ENCODE results near the gene CREB3.

Gene CREB3

DNA sequence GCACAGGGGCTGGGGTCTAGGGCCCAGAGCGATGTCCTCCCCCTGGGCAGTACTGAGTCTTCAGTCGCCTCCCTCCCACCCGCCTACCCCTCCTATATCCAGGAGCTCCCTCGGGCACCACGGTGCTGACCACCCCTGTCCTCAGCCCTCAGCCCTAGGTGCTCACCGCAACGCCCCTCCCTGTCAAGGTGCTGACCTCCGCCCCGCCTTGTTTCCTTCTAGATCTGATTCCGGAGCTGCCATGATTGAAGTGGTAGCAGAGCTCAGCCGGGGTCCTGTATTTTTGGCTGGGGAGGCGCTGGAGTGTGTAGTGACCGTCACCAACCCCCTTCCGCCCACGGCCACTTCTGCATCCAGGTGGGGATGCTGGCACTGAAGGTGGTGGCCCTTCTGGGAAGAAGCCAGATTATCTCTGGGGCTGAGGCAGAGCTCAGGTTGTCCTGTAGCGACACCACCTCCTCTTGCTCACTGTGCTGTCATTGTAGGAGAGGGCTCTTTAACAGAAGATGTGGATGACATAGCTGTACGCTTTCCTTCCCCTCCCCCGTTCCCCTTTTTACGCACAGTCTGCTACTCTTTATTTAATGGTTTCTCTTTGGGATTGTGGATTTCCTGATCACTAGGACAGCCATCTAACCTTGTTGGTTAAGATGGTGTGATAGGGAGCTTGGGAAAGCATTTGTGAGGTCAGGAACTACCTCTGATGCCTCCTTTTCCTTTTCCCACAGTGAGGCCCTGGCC, 17.2 kb downstream of the CREB3 start:
- FAIRE-seq (peak; percentile 89), DNase-seq (ENCODE audit: insufficient read length, low spot score) (peak; percentile 25)
- no peak for TF ChIP-seq POU2F2 (IDR thresholded peaks at IDR 0.05; ENCODE audit: low read depth, low read length)
- 0 out of 2 replicates have a peak, but pooled peaks have one; percentile 25 for TF ChIP-seq SPI1 (IDR thresholded peaks at IDR 0.05; ENCODE audit: low read depth, low read length)

GRCh38 chr9:35750256-35750531, 17.7 kb downstream of the CREB3 start:
- DNase-seq (ENCODE audit: insufficient read length, low spot score) (no peak), FAIRE-seq (no peak)
- TF ChIP-seq PAX5 (IDR thresholded peaks at IDR 0.05; ENCODE audit: insufficient read depth, low read length, severe bottlenecking) (no peak), SPI1 (IDR thresholded peaks at IDR 0.05; ENCODE audit: low read depth, low read length) (no peak), POLR2A (IDR thresholded peaks at IDR 0.05; ENCODE audit: low read depth, low read length) (no peak), TAF1 (IDR thresholded peaks at IDR 0.05; ENCODE audit: low read depth, low read length) (no peak), POLR2AphosphoS5 (IDR thresholded peaks at IDR 0.05; ENCODE audit: low read depth, low read length) (no peak), POU2F2 (IDR thresholded peaks at IDR 0.05; ENCODE audit: low read depth, low read length) (no peak)

DNA sequence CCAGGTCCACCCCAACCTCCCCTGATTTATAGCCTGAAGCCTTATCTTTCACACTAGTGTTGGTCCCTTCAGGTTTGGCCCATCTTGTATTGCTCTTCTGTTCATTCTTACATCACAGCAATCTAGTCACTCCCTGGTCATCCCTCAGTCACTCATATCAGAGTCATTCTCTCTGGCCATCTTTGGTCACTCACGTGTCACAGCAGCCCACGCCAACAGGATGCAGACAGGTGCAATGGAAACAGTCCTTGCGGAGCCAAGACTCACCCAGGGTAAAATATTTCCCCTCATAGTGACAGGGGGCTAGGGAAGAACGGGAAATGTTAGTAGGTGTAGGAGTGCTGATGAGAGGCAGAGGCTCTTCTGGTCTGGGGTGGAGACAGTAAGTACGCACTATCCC, 21.0 kb downstream of the CREB3 start:
- no peak for TF ChIP-seq POLR2AphosphoS5 (IDR thresholded peaks at IDR 0.05; ENCODE audit: low read depth, low read length)
- no peak for TF ChIP-seq TAF1 (IDR thresholded peaks at IDR 0.05; ENCODE audit: low read depth, low read length)
- no peak for TF ChIP-seq SPI1 (IDR thresholded peaks at IDR 0.05; ENCODE audit: low read depth, low read length)
- TF ChIP-seq POU2F2 (IDR thresholded peaks at IDR 0.05; ENCODE audit: low read depth, low read length) = no peak
- no peak for TF ChIP-seq PAX5 (IDR thresholded peaks at IDR 0.05; ENCODE audit: insufficient read depth, low read length, severe bottlenecking)
- no peak for TF ChIP-seq POLR2A (IDR thresholded peaks at IDR 0.05; ENCODE audit: low read depth, low read length)
- FAIRE-seq (no peak), DNase-seq (ENCODE audit: insufficient read length, low spot score) (no peak)

- FAIRE-seq (no peak), DNase-seq (ENCODE audit: insufficient read length, low spot score) (no peak)
- TF ChIP-seq PAX5 (IDR thresholded peaks at IDR 0.05; ENCODE audit: insufficient read depth, low read length, severe bottlenecking) (no peak), SPI1 (IDR thresholded peaks at IDR 0.05; ENCODE audit: low read depth, low read length) (no peak), TAF1 (IDR thresholded peaks at IDR 0.05; ENCODE audit: low read depth, low read length) (no peak), POLR2A (IDR thresholded peaks at IDR 0.05; ENCODE audit: low read depth, low read length) (no peak), POU2F2 (IDR thresholded peaks at IDR 0.05; ENCODE audit: low read depth, low read length) (no peak), POLR2AphosphoS5 (IDR thresholded peaks at IDR 0.05; ENCODE audit: low read depth, low read length) (no peak)
Observed at GRCh38 chr9:35754264-35754663, 21.8 kb downstream of the CREB3 start, which contains the start of gene MSMP. TSS of gene MSMP (minus strand) at chr9:35754276. CDS start at chr9:35754129, 147 bp downstream.

GRCh38 chr9:35755071-35755470, 22.6 kb downstream of the CREB3 start:
- no peak for DNase-seq (ENCODE audit: insufficient read length, low spot score)
- FAIRE-seq = no peak

GRCh38 chr9:35756275-35757225, 24.1 kb downstream of the CREB3 start:
- TF ChIP-seq POLR2A (IDR thresholded peaks at IDR 0.05; ENCODE audit: low read depth, low read length) (no peak; the same call in 1 of the 2 replicates), SPI1 (IDR thresholded peaks at IDR 0.05; ENCODE audit: low read depth, low read length) (peak; percentile 88), POU2F2 (IDR thresholded peaks at IDR 0.05; ENCODE audit: low read depth, low read length) (no peak), PAX5 (IDR thresholded peaks at IDR 0.05; ENCODE audit: insufficient read depth, low read length, severe bottlenecking) (no peak), TAF1 (IDR thresholded peaks at IDR 0.05; ENCODE audit: low read depth, low read length) (no peak), POLR2AphosphoS5 (IDR thresholded peaks at IDR 0.05; ENCODE audit: low read depth, low read length) (no peak)
- no peak for FAIRE-seq
- peak; percentile 62 for DNase-seq (ENCODE audit: insufficient read length, low spot score)

More at GRCh38 chr9:35755071-35755470, 22.6 kb downstream of the CREB3 start:
- no peak for TF ChIP-seq POLR2AphosphoS5 (IDR thresholded peaks at IDR 0.05; ENCODE audit: low read depth, low read length)

DNA sequence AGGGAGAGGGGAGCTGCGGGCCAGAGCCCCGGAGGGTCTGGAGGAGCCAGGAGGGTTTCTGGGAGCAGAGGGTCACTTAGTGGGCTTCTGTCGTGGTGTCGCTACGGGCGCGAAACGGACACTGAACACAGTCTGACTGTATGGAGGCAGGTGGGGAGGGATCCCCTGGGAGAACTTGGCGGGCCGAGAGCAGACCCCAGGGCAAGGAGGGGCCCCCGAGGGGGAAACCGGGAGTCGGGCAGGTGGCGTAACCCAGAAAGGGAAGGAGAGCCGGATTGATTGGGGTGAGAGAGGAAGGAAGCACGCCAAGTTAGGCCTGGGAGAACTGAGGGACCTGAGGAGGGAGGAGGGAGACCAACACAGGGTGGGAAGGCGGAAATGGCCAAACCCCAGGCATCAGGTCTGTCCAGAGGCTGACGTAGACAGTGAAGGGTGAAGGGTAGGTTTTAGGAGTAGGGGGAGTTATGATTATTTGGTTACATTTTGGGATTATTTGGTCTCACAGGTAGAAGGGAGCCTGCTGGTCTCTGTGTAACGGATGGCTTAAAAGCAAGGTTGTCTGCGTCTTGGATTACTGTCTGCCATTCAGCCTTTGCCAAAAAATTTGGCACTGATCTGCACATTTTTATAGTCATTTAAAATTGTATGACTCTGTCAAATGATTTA, 24.9 kb downstream of the CREB3 start:
- peak; percentile 59 for TF ChIP-seq POLR2A (IDR thresholded peaks at IDR 0.05; ENCODE audit: low read depth, low read length)
- 0 out of 2 replicates have a peak, but pooled peaks have one; percentile 7 for TF ChIP-seq SPI1 (IDR thresholded peaks at IDR 0.05; ENCODE audit: low read depth, low read length)
- TF ChIP-seq POU2F2 (IDR thresholded peaks at IDR 0.05; ENCODE audit: low read depth, low read length) = no peak
- TF ChIP-seq POLR2AphosphoS5 (IDR thresholded peaks at IDR 0.05; ENCODE audit: low read depth, low read length) = peak; percentile 58; the same call in 1 of the 2 replicates
- peak; percentile 87 for FAIRE-seq

DNA sequence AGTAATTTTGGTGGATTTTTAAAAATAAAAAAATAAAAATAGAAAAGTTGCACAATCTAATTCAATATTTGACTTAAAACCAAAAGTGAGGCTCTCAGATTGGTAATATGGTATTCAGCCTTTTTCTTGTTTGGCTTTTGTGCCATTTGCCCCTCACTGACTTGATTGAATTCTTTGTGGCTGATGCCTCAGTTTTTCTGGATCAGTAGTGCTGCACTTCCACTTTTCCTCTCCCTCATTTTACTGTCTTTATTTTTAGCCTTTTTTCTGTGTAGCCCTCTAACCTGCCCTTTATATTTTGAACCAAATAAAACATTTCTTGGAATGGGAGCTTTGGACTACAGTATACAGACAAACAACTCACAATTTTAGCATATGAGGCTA, 25.4 kb downstream of the CREB3 start:
- no peak for DNase-seq (ENCODE audit: insufficient read length, low spot score)
- no peak for FAIRE-seq
- no peak for TF ChIP-seq TAF1 (IDR thresholded peaks at IDR 0.05; ENCODE audit: low read depth, low read length)
- TF ChIP-seq POU2F2 (IDR thresholded peaks at IDR 0.05; ENCODE audit: low read depth, low read length) = no peak
- TF ChIP-seq POLR2A (IDR thresholded peaks at IDR 0.05; ENCODE audit: low read depth, low read length) = no peak
- no peak for TF ChIP-seq POLR2AphosphoS5 (IDR thresholded peaks at IDR 0.05; ENCODE audit: low read depth, low read length)
- no peak for TF ChIP-seq PAX5 (IDR thresholded peaks at IDR 0.05; ENCODE audit: insufficient read depth, low read length, severe bottlenecking)
- no peak for TF ChIP-seq SPI1 (IDR thresholded peaks at IDR 0.05; ENCODE audit: low read depth, low read length)

More for the DNA sequence above, 24.9 kb downstream of the CREB3 start:
- peak; percentile 29 for DNase-seq (ENCODE audit: insufficient read length, low spot score)

- FAIRE-seq = no peak
- TF ChIP-seq POLR2A (IDR thresholded peaks at IDR 0.05; ENCODE audit: low read depth, low read length) = no peak
- no peak for TF ChIP-seq POU2F2 (IDR thresholded peaks at IDR 0.05; ENCODE audit: low read depth, low read length)
- TF ChIP-seq POLR2AphosphoS5 (IDR thresholded peaks at IDR 0.05; ENCODE audit: low read depth, low read length) = no peak
- TF ChIP-seq TAF1 (IDR thresholded peaks at IDR 0.05; ENCODE audit: low read depth, low read length) = no peak
- TF ChIP-seq PAX5 (IDR thresholded peaks at IDR 0.05; ENCODE audit: insufficient read depth, low read length, severe bottlenecking) = no peak
- TF ChIP-seq SPI1 (IDR thresholded peaks at IDR 0.05; ENCODE audit: low read depth, low read length) = no peak
- DNase-seq (ENCODE audit: insufficient read length, low spot score) = no peak
Observed at GRCh38 chr9:35758475-35759050, 26.1 kb downstream of the CREB3 start.

All from GM12891 (cell line).